Smooth muscle cell of the brain vasculature (primary cell): ENCODE measurements around the gene CMSS1.

Experiments used
- DNase-seq: peaks from one replicate; pipeline ENCODE4 v3.0.0-alpha.2; 2012; ENCODE audit warnings: low read depth, low spot score

The CMSS1 gene

DNA sequence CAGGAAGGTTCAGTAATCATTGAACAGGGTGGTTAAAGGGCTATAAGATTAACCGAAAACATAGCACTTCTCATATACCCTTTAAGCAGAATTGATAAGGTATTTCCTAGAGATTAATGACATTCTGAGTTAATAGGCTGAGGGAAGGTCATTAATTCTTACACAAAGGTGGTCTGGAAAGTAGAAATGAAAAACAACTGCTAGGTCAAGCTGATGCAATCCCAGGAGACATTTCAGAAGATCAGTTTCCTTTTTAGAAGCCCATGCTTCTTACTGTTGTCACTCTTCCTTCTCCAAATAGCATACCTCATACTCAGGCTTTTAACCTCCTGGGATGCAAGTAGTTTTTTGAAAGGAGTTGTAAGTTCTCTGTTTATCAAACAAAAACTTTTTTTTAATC, 287.8 kb downstream of the CMSS1 start:
- DNase-seq, result no peak

DNA sequence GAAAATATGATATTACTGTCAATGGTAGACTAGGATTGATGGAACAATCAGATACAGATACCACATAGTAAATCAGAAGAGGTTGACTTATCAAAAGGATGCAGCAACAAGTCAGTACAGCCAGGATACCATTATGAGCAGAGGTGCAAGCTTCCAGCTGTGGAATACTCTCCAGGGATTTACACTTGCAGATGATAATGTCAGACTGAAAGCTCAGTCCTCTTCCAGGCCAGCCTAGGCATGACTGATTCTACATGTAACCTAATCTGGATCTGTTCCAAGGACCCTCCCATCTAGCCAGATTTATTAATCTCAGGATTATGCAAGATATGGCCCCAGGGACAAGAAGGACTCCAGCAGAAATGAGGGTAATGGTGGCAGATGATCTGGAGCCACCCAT, 288.4 kb downstream of the CMSS1 start:
- no peak for DNase-seq

DNA sequence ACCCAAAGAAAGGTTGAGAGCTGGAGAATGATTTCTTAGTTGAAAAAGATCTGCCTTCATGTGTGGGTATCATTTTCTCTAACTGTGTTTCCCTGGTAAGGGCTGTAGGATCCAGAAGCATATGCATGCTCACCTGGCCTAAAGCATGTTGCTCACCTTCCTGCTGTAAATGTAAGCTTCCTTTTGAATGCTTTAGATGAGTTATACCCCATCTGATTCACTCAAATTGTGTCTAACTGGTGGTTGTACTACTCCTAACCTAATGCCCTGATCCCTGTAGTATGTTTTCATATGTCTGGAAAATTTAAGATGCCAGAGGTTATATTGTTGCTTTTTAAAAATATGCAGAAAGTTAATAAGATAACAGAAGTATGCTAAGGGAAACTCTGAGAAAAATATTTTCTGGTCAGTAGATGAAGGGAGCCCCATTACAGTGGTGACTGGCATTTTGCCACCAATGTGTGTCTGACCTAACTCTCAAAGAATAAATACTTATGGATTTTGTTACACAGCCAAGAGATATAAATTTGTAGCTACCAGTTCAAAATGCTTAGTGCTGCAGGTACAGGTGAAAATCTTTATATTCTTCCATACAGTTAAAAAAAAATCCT, 289.0 kb downstream of the CMSS1 start:
- no peak for DNase-seq

DNA sequence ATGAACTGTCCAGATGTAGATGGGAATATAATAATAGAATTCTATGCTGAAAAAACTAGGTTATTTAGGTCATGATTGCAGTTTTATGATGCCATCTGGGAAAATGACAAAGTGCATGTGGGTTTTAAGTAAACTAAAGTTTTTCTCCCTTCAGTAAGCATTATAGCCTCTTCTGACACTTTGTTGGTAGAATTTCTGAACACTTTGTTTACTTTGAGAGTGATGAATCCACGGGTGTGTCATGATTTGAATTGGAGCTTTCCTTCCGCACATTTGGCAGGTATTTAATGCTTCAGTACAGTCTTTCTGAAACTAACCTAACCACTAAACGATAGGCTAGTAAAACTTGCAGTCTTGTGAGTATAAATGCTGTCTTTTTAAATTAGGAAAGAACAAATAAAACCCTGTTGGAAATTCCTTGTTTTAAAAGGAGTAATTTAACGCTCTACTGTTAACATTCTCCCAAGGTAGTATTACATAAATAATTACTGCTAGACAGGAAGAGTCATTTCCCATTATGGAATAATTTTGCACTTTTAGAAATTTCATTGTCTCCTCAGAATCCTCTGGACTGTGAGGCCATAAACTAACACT, 289.7 kb downstream of the CMSS1 start:
- DNase-seq, result no peak

DNA sequence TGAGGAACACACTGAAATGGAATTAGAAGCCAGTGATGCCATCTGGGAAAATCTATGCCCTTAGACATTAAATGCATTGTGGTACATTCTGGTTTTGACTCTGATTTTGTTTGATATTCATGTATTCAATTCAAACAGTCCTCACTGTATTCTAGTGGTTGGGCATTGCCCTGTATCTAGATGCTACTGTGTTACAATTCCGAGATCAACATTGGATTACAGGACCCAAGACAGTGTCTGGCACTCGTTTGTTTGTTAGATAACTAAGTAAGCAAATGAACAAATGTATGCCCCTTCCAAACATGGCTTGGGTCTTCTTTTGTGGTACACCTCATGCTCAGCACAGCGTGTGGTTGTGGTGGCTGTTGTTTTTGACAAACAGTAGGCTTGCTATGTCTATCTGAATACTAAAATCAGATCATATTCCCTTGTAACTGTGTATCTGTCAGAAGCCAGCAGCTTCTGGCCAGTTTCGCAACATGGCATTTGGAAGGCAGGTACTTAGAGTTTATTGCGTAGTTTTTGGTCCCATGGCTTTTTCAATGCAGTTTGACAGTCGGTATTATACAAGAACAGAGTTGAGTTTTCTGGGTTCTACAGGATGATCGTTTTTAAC, 290.9 kb downstream of the CMSS1 start:
- no peak for DNase-seq

DNA sequence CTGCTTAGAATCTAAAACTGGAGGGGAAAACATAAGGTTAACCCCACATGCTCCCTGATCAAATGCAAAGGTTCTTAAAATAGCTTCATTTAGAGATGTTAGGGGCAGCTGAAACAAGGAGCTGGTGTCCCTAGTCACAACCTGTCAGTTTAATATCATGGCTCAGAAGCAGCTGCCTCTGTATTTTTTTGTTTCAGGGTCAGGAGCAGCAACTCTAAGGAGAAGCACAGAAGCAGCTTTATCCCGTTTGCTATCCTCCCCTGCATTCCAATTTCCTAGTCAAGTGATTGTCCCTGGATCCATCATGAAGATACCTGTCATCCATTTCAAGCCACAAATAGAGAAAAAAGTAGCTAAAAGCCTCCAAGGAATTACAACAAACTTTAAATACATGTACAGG, 292.5 kb downstream of the CMSS1 start:
- no peak for DNase-seq

DNA sequence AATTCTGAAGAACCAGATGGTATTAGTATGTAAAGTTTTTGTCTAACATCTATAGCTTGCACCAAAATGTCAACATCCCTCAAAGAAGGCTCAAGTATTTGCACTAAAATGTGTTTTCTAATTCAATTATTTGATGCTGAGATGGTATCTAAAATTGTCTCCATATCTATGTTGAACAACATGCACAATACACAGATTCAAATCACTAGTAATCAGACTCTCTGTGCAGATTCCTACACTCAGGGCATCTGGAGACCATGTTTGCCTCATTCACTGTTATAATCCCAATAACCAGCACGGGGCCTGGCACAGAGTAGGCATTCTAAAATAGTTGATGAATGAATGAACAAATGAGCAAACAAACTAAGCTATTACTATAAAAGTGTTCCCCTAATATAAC, 294.1 kb downstream of the CMSS1 start:
- DNase-seq, result no peak

DNA sequence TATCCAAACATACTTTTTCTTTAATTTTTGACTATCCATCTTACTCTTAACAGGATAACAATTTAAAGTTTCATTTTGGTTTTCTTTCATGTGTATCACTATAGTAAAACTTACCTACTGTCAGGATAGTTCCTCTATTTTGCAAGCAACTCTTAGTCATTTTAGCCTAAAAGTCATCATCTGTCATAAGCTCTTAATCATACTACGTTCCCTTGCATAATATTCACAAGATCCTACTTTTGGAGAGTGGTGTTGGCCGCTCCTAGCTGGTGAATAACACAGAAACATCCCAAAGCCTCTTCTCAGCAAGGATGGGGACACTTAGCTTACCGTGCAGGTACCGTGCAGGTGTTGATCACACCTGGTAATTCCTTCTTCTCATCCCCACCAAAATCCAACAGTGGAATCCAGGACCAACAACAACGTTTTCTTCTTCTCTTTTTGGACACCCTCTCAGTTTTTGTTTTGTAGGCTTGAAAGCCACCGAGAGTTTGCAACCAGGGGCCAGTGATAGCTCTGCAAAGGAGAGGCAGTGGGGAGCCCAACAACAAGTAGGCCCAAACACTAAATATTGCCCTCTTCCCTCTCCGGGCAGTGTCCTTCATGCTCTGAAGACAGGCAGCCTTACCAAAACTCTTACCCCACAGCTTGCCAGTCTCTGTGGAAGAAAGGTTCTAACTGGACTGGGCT, 296.2 kb downstream of the CMSS1 start:
- DNase-seq, result no peak

DNA sequence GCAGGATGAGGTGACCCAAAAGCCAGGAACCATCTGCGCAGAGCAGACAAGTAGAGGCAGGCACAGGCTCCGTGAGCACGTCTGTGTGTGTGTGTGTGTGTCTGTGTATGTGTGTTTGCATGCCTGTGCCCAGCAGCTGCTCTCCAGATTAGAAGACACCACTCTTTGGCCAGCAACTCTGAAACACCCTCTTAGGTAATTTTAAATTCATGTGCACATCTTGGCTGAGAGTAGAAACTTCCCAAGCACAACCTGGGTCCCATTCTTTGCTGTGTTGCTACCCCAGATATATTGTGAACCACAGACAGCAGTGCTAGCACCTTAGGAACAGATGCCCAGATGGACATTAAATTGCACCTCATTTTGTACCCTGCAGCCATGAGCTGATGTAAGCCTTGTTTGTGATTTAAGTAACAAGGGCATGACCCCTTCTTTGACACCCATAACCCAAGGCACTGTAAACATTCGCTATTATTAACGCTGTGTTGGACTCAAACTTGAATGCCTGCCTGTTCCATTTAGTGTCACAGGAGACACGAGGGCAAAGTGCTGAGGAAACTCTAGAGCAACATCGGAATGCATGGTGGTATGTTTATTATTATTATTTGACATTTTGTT, 296.9 kb downstream of the CMSS1 start, which contains the start of gene FILIP1L:
TSS of gene FILIP1L (minus strand) at position 89 of the 618 bp plus-strand sequence.
- DNase-seq, result no peak

DNA sequence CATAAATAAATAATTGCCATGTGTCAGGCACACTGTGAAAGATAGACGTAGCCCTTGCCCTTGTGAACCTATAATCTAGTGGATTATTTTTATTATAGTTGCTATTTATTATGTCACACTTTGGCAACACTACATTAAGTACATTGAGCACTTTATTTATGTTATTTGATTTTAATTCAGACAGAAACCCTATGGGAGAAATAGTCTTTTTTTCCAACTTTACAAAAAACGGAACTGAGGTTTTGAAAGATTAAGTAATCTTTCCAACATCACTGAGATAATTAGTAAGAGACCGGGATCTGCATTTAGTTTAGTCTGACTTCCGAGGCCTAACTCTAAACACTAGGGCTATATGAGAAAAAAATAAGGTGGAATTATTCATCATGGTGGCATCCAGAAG, 299.4 kb downstream of the CMSS1 start:
- DNase-seq, result no peak

DNA sequence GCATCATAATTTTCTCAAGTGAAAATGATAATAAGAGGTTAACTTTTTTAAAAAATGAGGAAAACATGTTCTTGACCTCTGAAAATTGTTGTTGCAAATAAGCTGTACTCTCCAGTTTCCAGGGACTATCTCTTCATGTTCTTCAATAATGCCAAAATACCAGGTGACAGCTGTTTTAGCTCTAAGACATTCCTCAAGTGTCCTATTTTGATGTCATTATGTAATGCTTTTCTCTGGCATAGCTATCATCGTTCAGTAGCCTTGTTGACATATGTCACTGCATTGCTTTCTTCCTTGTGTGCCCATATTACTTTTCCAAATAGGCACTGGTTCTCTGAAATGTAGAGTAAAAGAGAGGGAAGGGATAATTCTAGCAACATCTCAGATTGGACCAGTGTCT, 302.4 kb downstream of the CMSS1 start:
- no peak for DNase-seq

DNA sequence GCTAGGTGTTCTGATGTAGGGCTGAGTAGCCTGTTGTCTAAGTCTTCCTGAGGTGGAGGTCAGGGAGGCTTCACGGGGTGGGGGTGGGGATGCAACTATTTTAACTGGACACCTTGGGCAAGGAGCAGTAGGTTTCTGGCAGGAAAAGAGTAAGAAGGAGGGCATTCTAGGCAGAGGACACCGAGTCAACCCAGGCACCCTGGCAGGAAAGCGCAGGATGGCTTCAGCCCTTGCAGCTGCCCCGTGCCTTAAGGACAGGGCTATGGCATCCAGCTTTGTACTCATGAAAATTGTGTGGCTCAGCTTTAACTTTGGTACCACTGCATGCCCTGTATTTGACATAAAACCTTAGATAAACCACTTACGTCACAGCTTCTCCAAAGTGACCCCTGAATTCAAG, 303.0 kb downstream of the CMSS1 start:
- DNase-seq, result no peak

DNA sequence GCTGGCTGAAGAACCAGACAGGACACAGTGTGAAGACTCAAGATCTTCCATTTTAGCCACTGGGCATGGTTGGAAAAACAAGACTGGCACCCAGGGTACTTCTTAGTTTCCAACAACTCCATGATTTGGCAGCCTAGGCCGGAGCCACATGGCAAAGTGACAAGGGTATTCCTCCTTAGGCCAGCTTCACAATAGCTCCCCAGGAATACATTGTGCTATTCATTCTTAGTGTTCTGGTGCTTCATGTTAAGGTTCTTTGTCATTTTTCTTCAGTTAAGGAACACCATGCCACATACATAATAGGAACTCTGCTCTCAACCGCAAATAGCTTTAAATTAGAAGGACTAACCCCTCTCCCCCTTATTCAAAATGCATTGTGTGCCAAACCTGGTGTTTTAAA, 304.7 kb downstream of the CMSS1 start:
- no peak for DNase-seq

DNA sequence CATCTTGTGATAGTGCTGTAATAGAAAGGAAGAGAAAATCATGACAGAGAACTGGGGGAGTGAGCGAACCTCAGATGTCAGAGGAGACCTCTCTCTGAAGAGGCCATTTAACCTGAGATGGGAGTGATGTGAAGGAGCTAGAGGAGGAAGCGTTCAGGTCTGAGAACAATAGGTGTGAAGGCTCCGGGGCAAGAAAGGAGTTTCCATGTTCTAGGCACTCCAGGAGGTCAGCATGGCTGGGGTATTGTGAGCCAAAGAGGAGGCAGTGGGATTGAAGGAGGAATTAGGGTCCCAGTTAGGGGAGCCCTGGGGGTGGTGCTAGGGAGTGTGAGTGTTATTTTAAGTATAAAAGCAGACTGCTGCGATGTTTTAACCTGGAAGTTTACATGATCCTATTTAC, 305.4 kb downstream of the CMSS1 start:
- no peak for DNase-seq

DNA sequence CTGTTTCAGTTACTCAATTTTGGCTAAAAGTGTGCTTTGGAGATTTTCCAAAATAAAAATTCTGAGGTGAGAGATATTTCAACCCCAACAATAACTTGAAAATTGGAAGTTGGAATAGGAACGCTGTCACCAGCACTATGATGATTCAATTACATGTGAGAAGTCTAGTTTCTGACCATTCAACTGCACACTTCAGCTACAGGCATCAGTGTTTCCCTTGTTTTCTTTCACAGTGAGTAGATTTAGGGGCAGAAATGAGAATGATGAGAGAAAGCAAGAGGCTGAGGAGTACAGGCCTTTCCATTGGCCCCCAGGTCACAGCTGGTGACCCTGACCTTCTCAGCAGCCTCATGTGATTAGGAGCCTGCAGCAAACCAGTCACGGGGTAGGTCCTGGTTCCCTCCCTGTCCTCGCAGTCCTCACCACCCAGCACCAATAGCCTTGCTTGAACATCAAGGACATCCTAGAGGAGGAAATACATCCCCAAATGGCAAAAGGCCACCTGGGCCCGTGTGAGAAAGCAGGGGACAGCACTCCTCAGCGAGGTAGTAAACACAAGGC, 306.6 kb downstream of the CMSS1 start:
- no peak for DNase-seq

DNA sequence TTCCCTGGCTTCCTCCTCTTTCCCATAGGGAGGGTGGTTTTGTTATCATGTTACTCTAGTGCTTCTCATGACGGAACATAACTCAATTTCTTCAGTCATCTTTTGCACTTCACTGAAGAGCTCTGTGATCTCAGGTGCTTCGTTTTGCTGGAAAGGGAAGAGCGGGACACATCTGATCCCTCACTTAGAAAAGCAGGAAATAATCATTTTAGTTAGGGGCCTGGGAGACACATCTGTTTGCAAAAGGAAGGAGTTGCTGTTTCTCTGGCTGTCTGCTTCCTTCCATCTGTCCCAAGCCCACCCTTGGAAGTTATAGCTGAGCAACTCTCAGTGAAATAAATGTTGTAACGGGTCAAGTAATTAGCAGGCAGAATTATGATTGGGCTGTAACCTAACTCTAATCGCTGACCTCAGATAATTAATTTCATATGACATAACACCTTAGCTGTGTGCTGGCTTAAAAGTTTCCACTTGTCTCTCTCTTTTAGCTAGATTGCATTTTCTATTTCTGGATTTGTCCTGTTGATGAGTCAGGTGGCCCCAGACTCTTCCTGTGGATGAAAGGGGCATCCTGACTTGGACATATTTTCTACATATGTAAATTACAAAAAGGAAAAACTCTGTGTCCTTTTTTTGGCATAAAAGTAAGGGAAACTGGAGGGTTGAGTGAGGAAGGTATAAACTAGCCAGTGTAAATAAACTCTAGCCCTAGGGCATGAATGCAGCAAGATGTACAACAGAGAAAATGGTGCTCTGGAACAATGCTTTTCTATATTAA, 307.7 kb downstream of the CMSS1 start:
- no peak for DNase-seq

DNA sequence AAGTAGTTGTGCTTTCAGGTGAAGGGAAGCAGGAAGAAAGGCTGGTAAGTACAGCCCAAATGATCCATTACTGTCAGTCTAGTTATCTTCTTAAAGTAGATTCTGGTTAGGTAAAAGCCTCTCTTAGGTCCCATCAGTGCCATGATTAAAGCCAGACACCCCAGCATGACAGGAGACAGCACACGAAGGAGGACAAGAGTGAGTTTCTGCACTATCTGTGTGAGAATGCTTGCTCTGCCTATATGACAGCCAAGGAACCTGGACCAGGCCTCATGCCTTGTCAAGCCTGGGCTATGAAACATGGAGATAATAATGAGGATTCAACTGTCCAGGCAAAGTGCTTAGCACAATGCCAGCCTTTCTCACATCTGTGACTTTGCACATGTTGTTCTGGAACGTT, 310.1 kb downstream of the CMSS1 start:
- no peak for DNase-seq

DNA sequence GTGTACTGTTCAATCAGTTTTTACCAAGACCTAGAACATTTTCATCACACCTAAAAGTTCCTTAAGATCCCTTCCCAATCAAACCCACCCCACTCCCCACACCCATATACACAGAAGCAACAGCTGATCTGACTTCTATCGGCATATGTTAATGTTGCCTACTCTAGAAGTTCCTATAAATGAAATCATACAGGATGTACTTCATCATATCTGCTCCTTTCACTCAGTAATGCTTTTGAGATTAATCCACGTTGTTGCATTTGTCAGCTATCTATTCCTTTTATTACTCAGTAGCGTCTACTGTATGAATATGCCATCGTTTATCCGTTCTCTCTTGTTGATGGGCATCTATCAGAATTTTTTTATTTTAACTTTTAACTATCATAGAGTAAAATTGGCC, 310.9 kb downstream of the CMSS1 start:
- no peak for DNase-seq

DNA sequence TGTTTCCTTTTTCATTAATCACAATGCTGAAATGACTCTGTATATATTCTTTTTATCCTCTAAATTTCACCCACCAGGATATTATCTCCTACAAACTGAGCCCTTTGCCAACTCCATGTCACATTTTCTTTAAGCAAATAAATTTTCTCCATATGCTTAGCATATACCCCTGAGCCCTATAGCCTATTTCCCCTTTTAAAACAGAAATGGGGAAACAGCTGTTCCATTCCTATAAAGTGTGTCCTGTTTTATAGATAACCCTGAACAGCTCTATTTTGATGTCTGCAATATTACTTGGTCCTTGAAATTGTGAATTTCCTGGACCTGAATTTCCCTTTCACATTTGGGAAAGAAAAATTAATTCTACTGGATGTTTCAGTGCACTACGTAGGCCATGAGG, 312.3 kb downstream of the CMSS1 start:
- no peak for DNase-seq

DNA sequence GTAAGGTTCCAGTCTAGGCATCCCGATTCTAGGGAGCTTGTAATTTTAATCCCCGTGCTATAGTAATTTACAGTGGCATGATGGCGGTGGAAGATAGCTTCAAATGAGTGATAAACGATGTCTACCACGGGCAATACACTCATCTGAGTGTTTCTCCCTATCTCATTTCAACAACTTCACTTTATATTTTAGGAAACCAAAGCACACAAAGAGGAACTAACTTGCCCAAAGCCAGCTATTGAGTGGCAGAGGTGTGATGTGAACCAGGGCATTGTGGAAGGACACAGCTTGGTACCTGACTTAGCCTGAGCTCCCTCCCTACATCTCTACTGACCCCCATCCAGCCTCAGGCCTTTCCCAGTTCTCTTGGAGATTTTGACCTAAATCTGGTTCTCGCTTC, 313.6 kb downstream of the CMSS1 start:
- DNase-seq, result no peak

DNA sequence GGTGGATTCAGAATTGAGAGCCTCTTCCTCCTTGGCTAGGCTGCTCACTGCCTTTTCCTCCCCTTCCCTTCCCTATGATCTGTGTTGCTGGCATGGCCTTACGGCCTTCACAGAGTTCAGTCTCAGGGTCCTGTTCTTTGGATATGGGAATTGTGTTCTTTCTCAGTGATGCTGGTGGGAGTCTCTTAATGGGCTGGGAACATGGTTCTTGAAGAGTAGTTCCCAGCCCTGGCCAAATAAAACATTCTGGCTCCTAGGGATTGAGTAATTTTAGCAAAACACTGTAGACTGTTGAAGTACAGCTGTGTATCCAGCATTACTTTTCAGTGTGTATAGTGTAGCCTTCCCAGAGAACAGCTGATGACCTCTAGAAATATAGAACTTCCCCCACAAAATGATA, 319.3 kb downstream of the CMSS1 start:
- peak; percentile 20 for DNase-seq
